K562 (cell line): ENCODE data around the gene LRRC59. TPM values are rescaled to one million over a fixed set of nuclear protein-coding genes. Genes with fewer than 3 reads are reported as not detected.

ENCODE experiments used
- ATAC-seq: fragments of 200-7000 bp; cut with Tn5 transposase; 3 replicates; pipeline ENCODE4 v1.9.1; 2020; ENCODE audit warnings: moderate library complexity
- BruUV-seq: library from RNA; stranded (reverse); fragments of 400-500 nt; replicated peaks from 2 replicates; lab custom pipeline; 2021; lab: Mats Ljungman, UMichigan
- CTCF ChIA-PET: fragments of 300-600 bp; formaldehyde crosslinking; extraction: SDS; loops from one replicate; lab custom pipeline; 2021; ENCODE audit warnings: low intra/inter-chr PET ratio; lab: Yijun Ruan, JAX
- POLR2A ChIA-PET: fragments of 300-600, 350-650 bp; sonication (Branson Sonifier 250); formaldehyde crosslinking; extraction: SDS; loops from one replicate; lab custom pipeline; 2021; ENCODE audit warnings: antibody characterized with exemption, inconsistent platforms; lab: Yijun Ruan, JAX
- DNase-seq, 4 experiments: peaks; one replicate each; pipeline versions ENCODE4 v3.0.0 to v3.0.0-alpha.2; 2011 to 2018; ENCODE audit warnings: low spot score in 3 of 4, mixed read lengths in 3 of 4; ENCODE audit errors: extremely low read depth in 1 of 4
- FAIRE-seq: peaks from 2 replicates; lab custom pipeline; 2011; peaks lifted over from hg19 to GRCh38; lab: Jason Lieb, UNC
- H2AFZ ChIP-seq: 2 replicates; pipeline ENCODE4 v1.6.0; 2011; ENCODE audit warnings: low read depth, low read length, control low read depth, inconsistent platforms
- H3K27ac ChIP-seq: fragments of 200-600 bp; 3 replicates; pipeline ENCODE4 v1.8.0; 2011; ENCODE audit warnings: low read depth, mild to moderate bottlenecking, control low read depth, inconsistent platforms, low read length, moderate library complexity, mixed read lengths; ENCODE audit errors: extremely low read depth
- H3K27me3 ChIP-seq, 2 experiments: fragments of 300-600 bp in 1 of 2; 2 replicates in 1 of 2; 3 replicates in 1 of 2; pipeline versions ENCODE4 v1.6.0 to v1.8.0; 2011; ENCODE audit warnings: inconsistent platforms in 2 of 2, low read length in 2 of 2, mild to moderate bottlenecking in 1 of 2, mixed read lengths in 1 of 2, moderate library complexity in 1 of 2; ENCODE audit not compliant: control insufficient read depth in 2 of 2, insufficient read depth in 2 of 2
- H3K36me3 ChIP-seq: fragments of 300-600 bp; 3 replicates; pipeline ENCODE4 v1.8.0; 2011; ENCODE audit warnings: mild to moderate bottlenecking, low read length, inconsistent platforms; ENCODE audit not compliant: control insufficient read depth, insufficient read depth
- H3K4me1 ChIP-seq, 2 experiments: fragments of 200-600 bp in 1 of 2; replicated peaks in 1 of 2; 2 replicates in 1 of 2; 3 replicates in 1 of 2; pipeline versions ENCODE4 v1.5.1 to v1.8.0; 2011; ENCODE audit warnings: inconsistent platforms in 2 of 2, low read length in 2 of 2, mild to moderate bottlenecking in 1 of 2, mixed read lengths in 1 of 2, moderate library complexity in 1 of 2; ENCODE audit not compliant: control insufficient read depth in 2 of 2, insufficient read depth in 2 of 2
- H3K4me2 ChIP-seq: 2 replicates; pipeline ENCODE4 v1.6.1; 2011; ENCODE audit warnings: low read length, control low read depth, inconsistent platforms, mixed read lengths; ENCODE audit not compliant: insufficient read depth
- H3K4me3 ChIP-seq: fragments of 200-600 bp; sonication (generic), shearing (Covaris generic); 2 replicates; pipeline ENCODE4 v1.5.1; 2016; ENCODE audit warnings: control low read depth, inconsistent platforms
- H3K79me2 ChIP-seq: fragments of 200-600 bp; 3 replicates; pipeline ENCODE4 v1.8.0; 2011; ENCODE audit warnings: low read length, inconsistent platforms; ENCODE audit not compliant: control insufficient read depth, insufficient read depth
- H3K9ac ChIP-seq, 2 experiments: 2 replicates each; pipeline versions ENCODE4 v1.6.0 to v1.6.1; 2011; ENCODE audit warnings: low read depth in 2 of 2, low read length in 2 of 2, control low read depth in 1 of 2, inconsistent platforms in 1 of 2, mild to moderate bottlenecking in 1 of 2, mixed read lengths in 1 of 2; ENCODE audit not compliant: insufficient read depth in 1 of 2
- H3K9me1 ChIP-seq: one replicate; pipeline ENCODE4 v1.6.0; 2011; ENCODE audit warnings: inconsistent platforms, mild to moderate bottlenecking, low read length, moderate library complexity; ENCODE audit not compliant: control insufficient read depth, insufficient read depth
- H3K9me3 ChIP-seq: replicated peaks from 2 replicates; pipeline ENCODE4 v1.5.1; 2011; ENCODE audit warnings: low read depth, low read length, inconsistent platforms; ENCODE audit not compliant: control insufficient read depth, insufficient read depth
- H4K20me1 ChIP-seq: replicated peaks from 2 replicates; pipeline ENCODE4 v1.6.1; 2011; ENCODE audit warnings: low read length, inconsistent platforms, mixed read lengths; ENCODE audit not compliant: control insufficient read depth, insufficient read depth
- PKNOX1 ChIP-seq: fragments of 450-650 bp; IDR thresholded peaks from 2 replicates; pipeline ENCODE4 v1.6.1; 2016
- TARDBP ChIP-seq: fragments of 450-650 bp; IDR thresholded peaks from 2 replicates; pipeline ENCODE4 v1.6.1; 2016
- WGBS: fragments of 100-300 bp; shearing (Covaris generic); methylation state at CpG from one replicate; pipeline ENCODE4 v1.1.6; 2016; ENCODE audit warnings: low coverage, mixed read lengths; ENCODE audit not compliant: insufficient coverage; ENCODE audit errors: missing lambda C conversion rate; 5-methylcytosine and 5-hydroxymethylcytosine counted together
- in situ Hi-C: fragments of 300-500 bp; cut with MboI; formaldehyde crosslinking; loops from 4 replicates; pipeline ENCODE4 v1.15.0; 2018; ENCODE audit warnings: inconsistent platforms, mixed read lengths
- intact Hi-C: fragments of 100-400 bp; cut with micrococcal nuclease; formaldehyde crosslinking; loops from 2 replicates; pipeline ENCODE4 v1.14.2; 2022
- polyA plus RNA-seq, 8 experiments: library from polyadenylated mRNA; depleted of rRNA in 4 of 8; stranded (reverse) in 5 of 8; unstranded in 3 of 8; fragments of >200 nt; fragmentation: Nextera tagmentation in 2 of 8; fragmentation: Illumina TruSeq in 1 of 8; extraction: Ambion mirVana in 2 of 8; extraction: Trizol in 1 of 8; gene quantifications; 2 replicates each; pipeline versions ENCODE4 v1.2.1 to v1.2.3, GENCODE V29; 2011 to 2014; ENCODE audit warnings: inconsistent platforms in 1 of 8, missing spikeins in 1 of 8
- total RNA-seq, 7 experiments: library from RNA; depleted of rRNA in 6 of 7; stranded (reverse); fragments of >200 nt in 6 of 7; fragmentation: Illumina TruSeq in 2 of 7; extraction: Trizol in 2 of 7; gene quantifications; 2 replicates each; pipeline versions ENCODE4 v1.2.1 to v1.2.3, GENCODE V29; 2011 to 2021; ENCODE audit warnings: low replicate concordance in 1 of 7
- TF ChIP-seq, protein P1 (sequence below), 2 experiments: fragments of 450-650 bp; formaldehyde crosslinking in 1 of 2; IDR thresholded peaks; 2 replicates each; pipeline versions ENCODE4 v1.4.0 to v1.6.1; 2014 to 2020; ENCODE audit warnings: mild to moderate bottlenecking in 2 of 2, borderline replicate concordance in 1 of 2, low read depth in 1 of 2
- TF ChIP-seq, protein P2 (sequence below), 2 experiments: IDR thresholded peaks in 1 of 2; conservative IDR thresholded peaks in 1 of 2; 2 replicates each; pipeline ENCODE4 v1.6.1; 2016; ENCODE audit warnings: low read depth in 2 of 2, mild to moderate bottlenecking in 1 of 2, missing compliant biosample characterization in 1 of 2, missing genetic modification characterization in 1 of 2, moderate library complexity in 1 of 2

LRRC59 gene
- total and polyA plus RNA-seq, 9 of the 15 experiments (the other 6 are each of a cell fraction or from before 2014, with no cell fraction given) = 27.8 to 244 (median 154) TPM

- intact Hi-C loops = no loop called here
- Histone ChIP-seq H3K4me2 (no peak overlapping the region), H2AFZ (no peak overlapping the region), H3K27me3 (no peaks in the 10 kb centered on the region), H4K20me1 (no peaks in the 10 kb centered on the region), H3K27ac (no peak overlapping the region), H3K4me3 (no peak overlapping the region), H3K9me3 (no peaks in the 10 kb centered on the region), H3K4me1 (peaks cover 10 to 14% of the 10 kb centered on the region in 2 experiments; a peak in 4 of 5 replicates), H3K36me3 (no peaks in the 10 kb centered on the region), H3K79me2 (no peaks in the 10 kb centered on the region), H3K9me1 (no peaks in the 10 kb centered on the region), H3K9ac (no peak overlapping the region)
- 16% methylated on average over 4 of the region's 4 CpGs for WGBS
- no TSS peak for BruUV-seq
- ATAC-seq (no peak), DNase-seq (no peak), FAIRE-seq (no peak)
- in situ Hi-C loops = no loop called here
- ChIA-PET POLR2A (interaction anchor here (0.6 to 2.7 kb wide), 3 partner anchors 9 to 54 kb away, joined by 3 to 10 read pairs (median 5); no protein-coding TSS in a partner anchor), CTCF (no interaction called here)
- TF ChIP-seq, protein P1, sequence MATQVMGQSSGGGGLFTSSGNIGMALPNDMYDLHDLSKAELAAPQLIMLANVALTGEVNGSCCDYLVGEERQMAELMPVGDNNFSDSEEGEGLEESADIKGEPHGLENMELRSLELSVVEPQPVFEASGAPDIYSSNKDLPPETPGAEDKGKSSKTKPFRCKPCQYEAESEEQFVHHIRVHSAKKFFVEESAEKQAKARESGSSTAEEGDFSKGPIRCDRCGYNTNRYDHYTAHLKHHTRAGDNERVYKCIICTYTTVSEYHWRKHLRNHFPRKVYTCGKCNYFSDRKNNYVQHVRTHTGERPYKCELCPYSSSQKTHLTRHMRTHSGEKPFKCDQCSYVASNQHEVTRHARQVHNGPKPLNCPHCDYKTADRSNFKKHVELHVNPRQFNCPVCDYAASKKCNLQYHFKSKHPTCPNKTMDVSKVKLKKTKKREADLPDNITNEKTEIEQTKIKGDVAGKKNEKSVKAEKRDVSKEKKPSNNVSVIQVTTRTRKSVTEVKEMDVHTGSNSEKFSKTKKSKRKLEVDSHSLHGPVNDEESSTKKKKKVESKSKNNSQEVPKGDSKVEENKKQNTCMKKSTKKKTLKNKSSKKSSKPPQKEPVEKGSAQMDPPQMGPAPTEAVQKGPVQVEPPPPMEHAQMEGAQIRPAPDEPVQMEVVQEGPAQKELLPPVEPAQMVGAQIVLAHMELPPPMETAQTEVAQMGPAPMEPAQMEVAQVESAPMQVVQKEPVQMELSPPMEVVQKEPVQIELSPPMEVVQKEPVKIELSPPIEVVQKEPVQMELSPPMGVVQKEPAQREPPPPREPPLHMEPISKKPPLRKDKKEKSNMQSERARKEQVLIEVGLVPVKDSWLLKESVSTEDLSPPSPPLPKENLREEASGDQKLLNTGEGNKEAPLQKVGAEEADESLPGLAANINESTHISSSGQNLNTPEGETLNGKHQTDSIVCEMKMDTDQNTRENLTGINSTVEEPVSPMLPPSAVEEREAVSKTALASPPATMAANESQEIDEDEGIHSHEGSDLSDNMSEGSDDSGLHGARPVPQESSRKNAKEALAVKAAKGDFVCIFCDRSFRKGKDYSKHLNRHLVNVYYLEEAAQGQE (IDR thresholded peaks at IDR 0.05; ENCODE audit: borderline replicate concordance) = peak; percentile 38; the same call in 1 of the 2 replicates
- TF ChIP-seq, protein P1 (CRISPR knock-in tag; IDR thresholded peaks at IDR 0.05; ENCODE audit: low read depth) = no peak
- TF ChIP-seq, protein P2, sequence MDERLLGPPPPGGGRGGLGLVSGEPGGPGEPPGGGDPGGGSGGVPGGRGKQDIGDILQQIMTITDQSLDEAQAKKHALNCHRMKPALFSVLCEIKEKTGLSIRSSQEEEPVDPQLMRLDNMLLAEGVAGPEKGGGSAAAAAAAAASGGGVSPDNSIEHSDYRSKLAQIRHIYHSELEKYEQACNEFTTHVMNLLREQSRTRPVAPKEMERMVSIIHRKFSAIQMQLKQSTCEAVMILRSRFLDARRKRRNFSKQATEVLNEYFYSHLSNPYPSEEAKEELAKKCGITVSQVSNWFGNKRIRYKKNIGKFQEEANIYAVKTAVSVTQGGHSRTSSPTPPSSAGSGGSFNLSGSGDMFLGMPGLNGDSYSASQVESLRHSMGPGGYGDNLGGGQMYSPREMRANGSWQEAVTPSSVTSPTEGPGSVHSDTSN (CRISPR knock-in tag; IDR thresholded peaks at IDR 0.05; ENCODE audit: low read depth) = no peak
- TF ChIP-seq, protein P2 (tag; conservative IDR thresholded peaks at IDR 0.05; ENCODE audit: low read depth) = peak; percentile 65; the same call in 1 of the 2 replicates
- TF ChIP-seq PKNOX1 (peak; percentile 85), TARDBP (no peak)
Measured at GRCh38 chr17:50430821-50431618, 33.7 kb upstream of the LRRC59 start.
